Measurements from ENCODE around the gene SYNE2.
"Not testable (repeated sequence)": the region's sequence is repeated elsewhere in the genome, so short reads cannot be mapped to it uniquely, and the experiment has no call there.

- TF ChIP-seq OVOL2 (CRISPR knock-in tag; IDR thresholded peaks at IDR 0.05; ENCODE audit: borderline replicate concordance); CTCF (IDR thresholded peaks at IDR 0.05): not testable (repeated sequence)
Measured at GRCh38 chr14:64118403-64118742, 265.6 kb downstream of the SYNE2 start.
